Activated CD4-positive, alpha-beta T cell treated with anti-CD3 and anti-CD28 coated beads, Interleukin-2, amount 50 U/mL, for 4 hours (primary cell): Measurements from ENCODE around the gene DNAH3.
"Not testable (repeated sequence)": the region's sequence is repeated elsewhere in the genome, so short reads cannot be mapped to it uniquely, and the experiment has no call there.

Experiments used
- DNase-seq, 2 experiments: peaks; one replicate each; pipeline ENCODE4 v3.0.0-alpha.2; 2020

DNAH3 gene

GRCh38 chr16:21150375-21151001, at the start of gene DNAH3:
TSS of gene DNAH3 (minus strand) at chr16:21150846. CDS start at chr16:21150319, 527 bp downstream.
- DNase-seq: no peak

DNA sequence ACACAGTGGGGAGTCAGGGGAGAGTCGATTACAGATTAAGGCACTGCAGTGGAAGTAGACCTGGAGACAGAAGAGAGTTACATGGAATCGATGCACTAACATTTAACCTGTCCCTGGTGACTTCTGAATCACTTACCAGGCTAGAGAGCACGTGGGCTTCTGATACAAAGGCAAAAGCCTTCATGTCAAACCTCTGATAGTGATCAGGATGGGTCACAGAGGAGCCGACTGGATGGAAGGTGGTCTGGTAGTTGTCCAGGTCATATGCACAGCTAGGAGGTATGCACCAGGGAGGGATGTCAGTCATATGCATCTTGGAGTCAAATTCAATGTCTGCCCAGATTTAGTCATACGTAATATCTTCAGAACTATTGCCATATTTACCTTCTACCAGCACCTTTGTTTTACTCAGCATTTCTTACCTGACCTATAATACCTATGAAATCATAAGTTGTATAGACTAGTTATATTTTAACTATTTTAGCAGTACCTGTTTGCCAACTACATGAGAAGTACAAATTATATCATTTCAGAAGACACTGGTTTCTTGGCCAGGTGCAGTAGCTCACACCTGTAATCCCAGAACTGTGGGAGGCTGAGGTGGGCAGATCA, 49.1 kb upstream of the DNAH3 start:
- DNase-seq: no peak

DNA sequence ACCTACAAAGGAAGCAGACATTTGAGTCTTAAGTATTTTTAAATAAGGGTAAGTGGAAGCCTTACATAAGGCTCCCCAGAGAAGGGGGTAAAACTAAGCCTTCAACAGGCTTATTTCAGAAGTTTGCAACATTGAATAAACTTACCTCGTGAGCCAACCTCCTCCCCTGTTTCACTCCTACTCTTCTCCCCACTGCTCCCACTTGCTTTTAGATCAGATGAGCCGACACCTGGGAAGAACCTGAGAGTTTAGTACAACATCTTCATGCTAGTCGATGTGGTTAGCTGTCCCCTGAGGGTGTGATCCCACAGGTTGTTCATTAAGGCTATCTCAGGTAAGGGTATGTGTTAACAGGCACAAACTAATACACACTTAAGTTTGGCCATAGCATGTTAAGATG, 47.0 kb upstream of the DNAH3 start:
- DNase-seq: no peak

GRCh38 chr16:21197112-21197511, 46.5 kb upstream of the DNAH3 start:
- DNase-seq: no peak

- DNase-seq: not testable (repeated sequence)
Observed at GRCh38 chr16:21195330-21195729, 44.7 kb upstream of the DNAH3 start.

DNA sequence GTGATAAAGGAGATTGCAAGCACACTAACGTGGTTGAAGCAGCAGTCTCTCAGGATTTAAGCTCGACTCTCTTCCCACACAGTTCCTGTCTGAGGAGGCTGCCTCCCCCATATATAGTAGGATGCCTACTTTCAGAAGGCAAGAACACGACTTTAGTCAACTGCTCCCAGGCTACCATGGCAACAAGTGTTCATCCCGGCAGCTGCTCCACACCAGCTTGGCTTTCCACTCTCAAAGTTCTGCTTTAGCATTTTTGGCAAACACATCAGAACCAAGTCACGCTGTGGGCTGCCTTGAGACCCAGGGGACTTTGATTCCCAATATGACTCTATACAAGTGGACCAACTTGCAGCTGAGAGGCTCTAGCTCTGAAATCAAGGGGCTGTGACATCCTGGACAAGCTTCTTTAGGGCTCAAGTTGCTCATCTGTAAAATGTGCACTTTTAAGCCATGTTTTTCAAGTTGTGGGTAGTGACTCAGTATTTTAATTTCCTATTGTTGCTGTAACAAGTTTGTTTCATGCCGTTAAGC, 44.2 kb upstream of the DNAH3 start:
- no peak for DNase-seq

- no peak for DNase-seq
Observed at GRCh38 chr16:21192991-21193390, 42.3 kb upstream of the DNAH3 start.

DNA sequence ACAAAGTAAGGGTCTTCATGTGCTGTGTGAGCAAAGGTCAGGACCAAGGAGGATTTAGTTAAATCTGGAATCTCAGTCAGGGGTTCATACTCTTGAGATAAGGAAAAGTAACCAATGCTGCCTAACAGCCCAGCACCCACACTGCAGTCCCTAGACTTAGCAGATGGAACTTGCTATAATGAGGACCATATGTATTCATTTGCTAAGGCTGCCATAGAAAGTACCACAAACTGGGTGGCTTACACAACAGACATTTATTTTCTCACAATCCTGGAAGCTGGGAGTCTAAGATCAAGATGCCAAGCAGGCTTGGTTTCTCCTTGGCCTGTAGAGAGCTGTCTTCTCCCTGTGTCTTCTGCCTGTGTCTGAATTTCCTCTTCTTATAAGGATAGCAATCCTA, 40.0 kb upstream of the DNAH3 start:
- no peak for DNase-seq

- DNase-seq: no peak
Observed at GRCh38 chr16:21190013-21190412, 39.4 kb upstream of the DNAH3 start.

- DNase-seq: no peak
Observed at GRCh38 chr16:21189311-21189710, 38.7 kb upstream of the DNAH3 start.

DNA sequence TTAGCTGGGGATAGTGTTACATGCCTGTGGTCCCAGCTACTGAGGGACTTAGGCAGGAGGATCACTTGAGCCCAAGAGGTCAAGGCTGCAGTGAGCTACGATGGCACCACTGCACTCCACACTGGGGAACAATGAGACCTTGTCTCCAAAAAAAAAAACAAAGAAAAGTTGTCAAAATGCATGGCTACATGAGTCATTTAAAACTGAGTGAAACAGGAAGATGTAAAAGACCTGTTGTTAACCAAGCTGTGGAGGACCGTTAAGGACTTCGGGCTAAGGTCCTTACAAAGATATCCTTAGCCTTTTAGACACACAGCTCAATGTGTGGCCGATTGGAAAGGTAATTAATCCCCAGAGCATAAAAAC, 35.7 kb upstream of the DNAH3 start:
- DNase-seq: no peak

DNA sequence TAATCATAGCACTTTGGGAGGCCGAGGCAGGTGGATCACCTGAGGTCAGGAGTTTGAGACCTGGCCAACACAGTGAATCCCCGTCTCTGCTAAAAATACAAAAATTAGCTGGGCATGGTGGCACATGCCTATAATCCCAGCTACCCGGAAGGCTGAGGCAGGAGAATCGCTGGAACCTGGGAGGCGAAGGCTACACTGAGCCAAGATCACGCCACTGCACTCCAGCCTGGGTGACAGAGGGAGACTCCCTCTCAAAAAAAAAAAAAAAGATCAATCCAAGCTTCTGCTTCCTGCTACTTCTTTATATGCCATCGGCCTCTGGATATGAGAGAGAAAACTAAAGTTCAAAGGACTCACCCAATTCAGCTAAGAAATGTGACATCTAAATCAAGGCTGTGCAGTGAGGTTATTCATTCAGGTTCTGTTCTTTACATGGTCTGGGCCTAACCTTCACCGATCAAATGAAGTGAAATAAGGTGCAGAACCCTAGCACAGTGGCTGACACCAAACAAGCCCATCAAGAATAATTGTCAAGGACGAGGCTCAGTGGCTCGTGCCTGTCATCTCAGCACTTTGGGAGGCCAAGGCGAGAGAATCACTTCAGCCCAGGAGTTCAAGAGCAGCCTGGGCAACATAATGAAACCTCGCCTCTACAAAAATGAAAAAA, 35.1 kb upstream of the DNAH3 start:
- DNase-seq: no peak

DNA sequence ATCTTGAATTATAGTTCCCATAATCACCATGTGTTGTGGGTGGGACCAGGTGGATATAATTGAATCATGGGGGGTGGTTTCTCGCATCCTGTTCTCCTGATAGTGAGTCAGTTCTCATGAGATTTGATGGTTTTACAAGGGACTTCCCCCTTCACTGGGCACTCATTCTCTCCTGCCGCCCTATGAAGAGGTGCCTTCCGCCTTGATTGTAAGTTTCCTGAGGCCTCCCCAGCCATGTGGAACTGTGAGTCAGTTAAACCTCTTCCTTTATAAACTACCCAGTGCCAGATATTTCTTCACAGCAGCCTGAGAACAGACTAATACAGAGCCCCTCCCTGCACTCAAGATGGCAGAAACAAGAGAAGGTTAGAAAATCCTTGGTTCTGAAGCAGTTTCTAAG, 34.2 kb upstream of the DNAH3 start:
- no peak for DNase-seq

DNA sequence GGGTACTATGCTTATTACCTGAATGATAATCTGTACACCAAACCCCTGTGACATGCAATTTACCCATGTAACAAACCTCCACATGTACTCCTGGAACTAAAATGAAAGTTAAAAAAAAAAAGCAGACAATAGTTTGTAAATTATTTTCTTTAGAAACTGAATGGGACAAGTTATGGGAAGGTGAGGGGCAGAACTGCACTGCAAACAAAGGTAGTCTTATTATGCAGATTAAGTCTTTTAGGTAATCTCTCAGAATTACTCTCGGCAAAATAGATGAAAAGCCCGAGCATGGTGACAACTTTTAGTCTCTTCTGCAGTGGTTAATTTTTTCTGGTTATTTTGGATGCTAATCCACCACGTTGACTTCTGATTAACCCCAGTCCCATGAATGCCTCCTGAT, 33.3 kb upstream of the DNAH3 start:
- DNase-seq: no peak

DNA sequence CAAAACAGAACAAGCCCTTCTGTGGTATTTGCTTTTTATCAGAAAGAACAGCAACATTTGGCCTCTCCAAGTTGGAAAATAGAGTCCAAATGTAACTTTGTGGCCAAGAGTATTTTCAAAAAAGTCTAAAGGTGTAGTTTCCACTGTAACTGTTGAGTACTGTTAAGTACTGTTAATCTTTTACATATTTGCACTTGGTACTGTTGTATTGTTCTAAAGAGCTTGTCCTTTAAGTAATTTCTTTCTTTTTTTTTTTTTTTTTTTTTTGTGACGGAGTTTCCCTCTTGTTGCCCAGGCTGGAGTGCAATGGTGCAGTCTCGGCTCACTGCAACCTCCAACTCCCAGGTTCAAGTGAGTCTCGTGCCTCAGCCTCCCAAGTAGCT, 29.3 kb upstream of the DNAH3 start:
- no peak for DNase-seq

DNA sequence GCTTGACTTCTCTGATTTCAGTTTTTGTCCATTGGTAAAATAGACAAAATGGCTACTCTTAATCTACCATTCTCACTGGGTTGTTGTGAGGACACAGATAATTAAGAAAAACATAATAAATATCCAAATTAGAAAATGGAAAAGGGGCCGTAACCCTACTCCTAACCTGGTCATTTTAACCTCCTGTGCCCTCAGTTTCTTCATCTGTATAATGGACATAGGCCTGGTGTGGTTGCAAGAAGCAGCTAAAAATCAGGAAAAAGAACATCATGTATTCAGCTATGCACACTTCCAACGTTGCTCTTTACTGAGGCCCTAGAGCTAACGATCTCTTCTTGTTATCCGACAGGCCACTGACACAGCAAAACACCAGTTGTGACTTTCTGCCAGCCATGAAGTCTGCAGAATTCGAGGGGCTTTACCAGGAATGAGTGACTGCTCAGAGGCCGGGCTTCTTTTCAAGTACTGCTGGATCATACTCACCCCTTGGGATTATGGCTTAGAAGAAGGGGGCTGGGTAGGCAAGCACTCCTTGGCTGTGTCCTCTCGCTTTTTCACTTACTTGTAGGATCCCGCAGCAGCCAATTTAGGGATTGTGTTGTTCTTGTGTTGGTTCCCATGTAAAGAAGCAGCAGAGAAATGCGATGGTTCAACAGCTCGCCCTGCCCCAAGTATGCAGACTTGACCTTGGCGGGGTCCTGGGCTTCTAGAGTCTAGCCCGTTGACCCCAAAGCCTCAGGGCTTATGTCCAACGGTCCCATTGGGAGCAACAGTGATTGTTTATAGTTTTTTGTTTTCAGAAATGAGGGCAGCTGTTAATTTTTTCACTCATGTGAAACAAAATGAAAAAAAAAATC, 28.7 kb upstream of the DNAH3 start:
- DNase-seq: no peak

DNA sequence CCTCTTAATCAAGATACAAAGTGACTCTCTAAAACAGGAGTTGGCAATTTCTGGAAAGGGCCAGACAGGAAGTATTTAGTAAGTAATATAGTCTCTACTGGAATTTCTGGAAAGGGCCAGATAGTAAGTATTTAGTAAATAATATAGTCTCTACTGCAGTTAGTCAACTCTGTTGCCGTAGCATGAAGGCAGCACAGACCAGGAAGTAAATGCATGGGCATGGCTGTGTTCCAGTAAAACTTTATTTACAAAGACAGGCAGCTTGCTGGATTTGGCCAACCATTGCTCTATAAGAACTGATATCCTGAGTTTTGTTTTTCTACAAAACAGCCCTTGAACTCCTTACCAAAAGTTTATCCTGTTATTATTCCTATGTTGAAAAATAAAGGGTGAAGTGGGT, 24.8 kb upstream of the DNAH3 start:
- DNase-seq: no peak

GRCh38 chr16:21172650-21173049, 22.0 kb upstream of the DNAH3 start:
- no peak for DNase-seq

- DNase-seq: not testable (repeated sequence)
Observed at GRCh38 chr16:21170116-21170515, 19.5 kb upstream of the DNAH3 start.

GRCh38 chr16:21169249-21169981, 18.8 kb upstream of the DNAH3 start:
- no peak for DNase-seq

- no peak for DNase-seq
Observed at GRCh38 chr16:21167929-21168602, 17.4 kb upstream of the DNAH3 start.

DNA sequence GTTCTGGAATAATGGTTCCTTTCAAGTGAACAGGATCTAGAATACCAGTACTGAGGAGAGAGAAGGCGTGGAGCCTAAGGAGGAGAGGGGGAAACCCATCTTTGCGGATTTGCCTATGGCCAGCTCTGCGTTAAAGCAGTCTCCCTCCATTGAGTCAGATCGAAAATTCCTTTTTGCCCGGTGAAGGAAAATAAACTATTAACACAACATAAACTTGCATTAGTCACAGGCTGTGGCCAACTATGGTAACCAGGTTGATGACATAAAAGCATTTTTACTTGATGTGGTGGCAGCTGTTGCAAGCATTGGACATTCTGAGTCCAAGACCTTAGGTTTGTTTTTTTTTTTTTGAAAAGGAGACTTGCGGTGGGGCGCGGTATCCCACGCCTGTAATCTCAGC, 16.7 kb upstream of the DNAH3 start:
- no peak for DNase-seq
